Mesenchymal stem cell (in vitro differentiated cells and primary cell): ENCODE results near the gene PPP1CB.

ENCODE experiments used
- DNase-seq: peaks from one replicate; pipeline ENCODE4 v3.0.0-alpha.2; 2013
- H2AFZ ChIP-seq: one replicate; pipeline ENCODE4 v1.6.1; 2013; ENCODE audit warnings: low read depth, mild to moderate bottlenecking, control low read depth, inconsistent platforms, low read length, moderate library complexity
- H2AK5ac ChIP-seq: 2 replicates; pipeline ENCODE4 v1.6.1; 2013; ENCODE audit warnings: low read length, moderate library complexity, mild to moderate bottlenecking, inconsistent platforms; ENCODE audit not compliant: severe bottlenecking
- H2BK120ac ChIP-seq: one replicate; pipeline ENCODE4 v1.6.1; 2013; ENCODE audit warnings: low read depth, mild to moderate bottlenecking, inconsistent platforms, low read length, moderate library complexity
- H2BK12ac ChIP-seq, 2 experiments: one replicate each; pipeline ENCODE4 v1.6.1; 2013; ENCODE audit warnings: inconsistent platforms in 2 of 2, low read length in 2 of 2, mild to moderate bottlenecking in 2 of 2, moderate library complexity in 2 of 2, control low read depth in 1 of 2
- H2BK15ac ChIP-seq: one replicate; pipeline ENCODE4 v1.6.1; 2013; ENCODE audit warnings: mild to moderate bottlenecking, low read depth, inconsistent platforms; ENCODE audit not compliant: poor library complexity, severe bottlenecking
- H2BK5ac ChIP-seq: 2 replicates; pipeline ENCODE4 v1.6.1; 2013; ENCODE audit warnings: low read depth, mild to moderate bottlenecking, low read length, control low read depth, inconsistent platforms; ENCODE audit not compliant: poor library complexity, severe bottlenecking
- H3K14ac ChIP-seq, 2 experiments: one replicate each; pipeline ENCODE4 v1.6.1; 2013; ENCODE audit warnings: inconsistent platforms in 2 of 2, low read length in 2 of 2, control low read depth in 1 of 2, mild to moderate bottlenecking in 1 of 2, moderate library complexity in 1 of 2
- H3K18ac ChIP-seq, 2 experiments: one replicate each; pipeline ENCODE4 v1.6.1; 2013; ENCODE audit warnings: inconsistent platforms in 2 of 2, low read length in 2 of 2, control low read depth in 1 of 2, low read depth in 1 of 2, mild to moderate bottlenecking in 1 of 2
- H3K23ac ChIP-seq, 2 experiments: one replicate each; pipeline ENCODE4 v1.6.1; 2013; ENCODE audit warnings: inconsistent platforms in 2 of 2, low read length in 2 of 2, mild to moderate bottlenecking in 2 of 2, moderate library complexity in 2 of 2, control low read depth in 1 of 2
- H3K27ac ChIP-seq: 2 replicates; pipeline ENCODE4 v1.5.1; 2013; ENCODE audit warnings: mild to moderate bottlenecking, moderate library complexity, low read length, control low read depth, inconsistent platforms; ENCODE audit not compliant: poor library complexity, severe bottlenecking
- H3K27me3 ChIP-seq, 2 experiments: 2 replicates each; pipeline versions ENCODE4 v1.6.1 to v1.7.0; 2013; ENCODE audit warnings: low read length in 2 of 2, mild to moderate bottlenecking in 2 of 2, moderate library complexity in 2 of 2, control low read depth in 1 of 2, inconsistent platforms in 1 of 2; ENCODE audit not compliant: control insufficient read depth in 1 of 2, insufficient read depth in 1 of 2
- H3K36me3 ChIP-seq, 2 experiments: 2 replicates each; pipeline versions ENCODE4 v1.6.1 to v1.7.0; 2013; ENCODE audit warnings: low read length in 2 of 2, control low read depth in 1 of 2, inconsistent platforms in 1 of 2, low read depth in 1 of 2, mild to moderate bottlenecking in 1 of 2; ENCODE audit not compliant: insufficient read depth in 2 of 2, control insufficient read depth in 1 of 2
- H3K4ac ChIP-seq, 2 experiments: one replicate each; pipeline ENCODE4 v1.6.1; 2013; ENCODE audit warnings: inconsistent platforms in 2 of 2, low read length in 2 of 2, mild to moderate bottlenecking in 2 of 2, moderate library complexity in 2 of 2, control low read depth in 1 of 2, low read depth in 1 of 2
- H3K4me1 ChIP-seq: 2 replicates; pipeline ENCODE4 v1.6.1; 2013; ENCODE audit warnings: low read depth, low read length, control low read depth; ENCODE audit not compliant: control insufficient read depth, insufficient read depth
- H3K4me2 ChIP-seq: 2 replicates; pipeline ENCODE4 v1.6.1; 2013; ENCODE audit warnings: low read length, mild to moderate bottlenecking, inconsistent platforms; ENCODE audit not compliant: poor library complexity, severe bottlenecking
- H3K4me3 ChIP-seq, 2 experiments: 2 replicates each; pipeline versions ENCODE4 v1.5.1 to v1.7.0; 2013; ENCODE audit warnings: low read length in 2 of 2, mild to moderate bottlenecking in 2 of 2, control low read depth in 1 of 2, low read depth in 1 of 2; ENCODE audit not compliant: insufficient read depth in 1 of 2
- H3K79me1 ChIP-seq: replicated peaks from 2 replicates; pipeline ENCODE4 v1.6.1; 2013; ENCODE audit warnings: mild to moderate bottlenecking, control low read depth, low read length, inconsistent platforms; ENCODE audit not compliant: poor library complexity, severe bottlenecking
- H3K9ac ChIP-seq: 2 replicates; pipeline ENCODE4 v1.7.0; 2013; ENCODE audit warnings: mild to moderate bottlenecking, low read length, moderate library complexity
- H3K9me3 ChIP-seq: 2 replicates; pipeline ENCODE4 v1.7.0; 2013; ENCODE audit warnings: mild to moderate bottlenecking, low read length; ENCODE audit not compliant: control insufficient read depth
- H4K8ac ChIP-seq: one replicate; pipeline ENCODE4 v1.6.1; 2013; ENCODE audit warnings: inconsistent platforms, mild to moderate bottlenecking, low read length, moderate library complexity
- H4K91ac ChIP-seq: one replicate; pipeline ENCODE4 v1.6.1; 2013; ENCODE audit warnings: mild to moderate bottlenecking, low read length, inconsistent platforms
- WGBS: methylation state at CpG from one replicate; pipeline ENCODE4 v1.1.7; 2013; ENCODE audit warnings: mixed read lengths; 5-methylcytosine and 5-hydroxymethylcytosine counted together

PPP1CB gene

GRCh38 chr2:28713577-28714298 lies 37.9 kb upstream of the PPP1CB start:
- Histone ChIP-seq H3K4ac (no peak overlapping the region), H4K91ac (no peak overlapping the region), H3K4me2 (no peak overlapping the region), H2BK5ac (no peak overlapping the region), H2AFZ (no peak overlapping the region), H3K4me3 (no peak overlapping the region), H2BK15ac (no peak overlapping the region), H2AK5ac (no peak overlapping the region), H3K27ac (no peak overlapping the region), H3K9me3 (no peaks in the 10 kb centered on the region), H3K27me3 (no peaks in the 10 kb centered on the region), H3K4me1 (peaks cover 5% of the 10 kb centered on the region), H3K9ac (peak overlapping the region; percentile 54), H3K36me3 (no peaks in the 10 kb centered on the region), H3K14ac (no peak overlapping the region), H2BK12ac (peak overlapping the region in 1 of 2 experiments; percentile 73), H4K8ac (no peak overlapping the region), H3K18ac (peak overlapping the region in 1 of 2 experiments; percentile 15), H2BK120ac (no peak overlapping the region), H3K23ac (no peak overlapping the region), H3K79me1 (no peaks in the 10 kb centered on the region)
- DNase-seq: peak; percentile 77
- 100% methylated on average over 3 of the region's 8 CpGs for WGBS

- Histone ChIP-seq H4K8ac (no peak overlapping the region), H2AK5ac (no peak overlapping the region), H4K91ac (no peak overlapping the region), H3K36me3 (no peaks in the 10 kb centered on the region), H3K18ac (no peak overlapping the region), H2AFZ (no peak overlapping the region), H3K27me3 (no peaks in the 10 kb centered on the region), H3K23ac (no peak overlapping the region), H3K9ac (peak overlapping the region; percentile 55), H3K27ac (peak overlapping the region; percentile 82), H3K4ac (peak overlapping the region in 1 of 2 experiments; percentile 88), H2BK120ac (no peak overlapping the region), H3K4me3 (peak overlapping the region in 1 of 2 experiments; percentile 39), H3K79me1 (no peaks in the 10 kb centered on the region), H2BK15ac (no peak overlapping the region), H2BK12ac (no peak overlapping the region), H3K4me1 (peaks cover 5% of the 10 kb centered on the region), H3K4me2 (no peak overlapping the region), H3K14ac (no peak overlapping the region), H2BK5ac (no peak overlapping the region), H3K9me3 (no peaks in the 10 kb centered on the region)
- peak; percentile 98 for DNase-seq
- 0% methylated on average over 1 of the region's 4 CpGs for WGBS
Observed at GRCh38 chr2:28716265-28716865, 35.3 kb upstream of the PPP1CB start.

- no peak overlapping the region for H3K4me2 ChIP-seq
- H2AK5ac ChIP-seq: no peak overlapping the region
- peak overlapping the region; percentile 22 for H2BK120ac ChIP-seq
- WGBS: 4% methylated on average over 5 of the region's 5 CpGs
- no peaks in the 10 kb centered on the region for H3K36me3 ChIP-seq
- no peak overlapping the region for H4K8ac ChIP-seq
- no peak overlapping the region for H2BK12ac ChIP-seq
- no peaks in the 10 kb centered on the region for H3K9me3 ChIP-seq
- no peak overlapping the region for H3K23ac ChIP-seq
- no peak overlapping the region for H4K91ac ChIP-seq
- H3K4me3 ChIP-seq: peak overlapping the region in 1 of 2 experiments; percentile 10
- H3K27me3 ChIP-seq: no peaks in the 10 kb centered on the region
- peak overlapping the region; percentile 82 for H3K27ac ChIP-seq
- no peak overlapping the region for H2BK5ac ChIP-seq
- peak; percentile 94 for DNase-seq
- no peak overlapping the region for H3K18ac ChIP-seq
- H3K4ac ChIP-seq: no peak overlapping the region
- no peaks in the 10 kb centered on the region for H3K79me1 ChIP-seq
- peaks cover 5% of the 10 kb centered on the region for H3K4me1 ChIP-seq
- H2AFZ ChIP-seq: no peak overlapping the region
- H3K9ac ChIP-seq: peak overlapping the region; percentile 55
- H2BK15ac ChIP-seq: no peak overlapping the region
- no peak overlapping the region for H3K14ac ChIP-seq
Observed at GRCh38 chr2:28717339-28717758, 34.3 kb upstream of the PPP1CB start.

- no peak overlapping the region for H3K14ac ChIP-seq
- no peak overlapping the region for H3K27ac ChIP-seq
- no peak overlapping the region for H2BK120ac ChIP-seq
- 91% methylated on average over 3 of the region's 3 CpGs for WGBS
- H3K9ac ChIP-seq: no peak overlapping the region
- H2BK5ac ChIP-seq: no peak overlapping the region
- H3K36me3 ChIP-seq: no peaks in the 10 kb centered on the region
- no peaks in the 10 kb centered on the region for H3K9me3 ChIP-seq
- H2BK15ac ChIP-seq: no peak overlapping the region
- no peaks in the 10 kb centered on the region for H3K27me3 ChIP-seq
- H3K4me2 ChIP-seq: no peak overlapping the region
- H3K18ac ChIP-seq: no peak overlapping the region
- no peak for DNase-seq
- no peak overlapping the region for H4K8ac ChIP-seq
- no peak overlapping the region for H2AFZ ChIP-seq
- no peak overlapping the region for H3K23ac ChIP-seq
- H2AK5ac ChIP-seq: no peak overlapping the region
- H2BK12ac ChIP-seq: no peak overlapping the region
- no peaks in the 10 kb centered on the region for H3K79me1 ChIP-seq
- H3K4ac ChIP-seq: no peak overlapping the region
- H3K4me1 ChIP-seq: peaks cover 3% of the 10 kb centered on the region
- H4K91ac ChIP-seq: peak overlapping the region; percentile 21
- no peak overlapping the region for H3K4me3 ChIP-seq
Observed at GRCh38 chr2:28720345-28720744, 31.3 kb upstream of the PPP1CB start.
